ENCODE measurements around the gene TMIGD3. TPM values are rescaled to one million over a fixed set of nuclear protein-coding genes. Genes with fewer than 3 reads are reported as not detected.

Gene TMIGD3
- total RNA-seq, 1 donor from 2014 or later = not detected

DNA sequence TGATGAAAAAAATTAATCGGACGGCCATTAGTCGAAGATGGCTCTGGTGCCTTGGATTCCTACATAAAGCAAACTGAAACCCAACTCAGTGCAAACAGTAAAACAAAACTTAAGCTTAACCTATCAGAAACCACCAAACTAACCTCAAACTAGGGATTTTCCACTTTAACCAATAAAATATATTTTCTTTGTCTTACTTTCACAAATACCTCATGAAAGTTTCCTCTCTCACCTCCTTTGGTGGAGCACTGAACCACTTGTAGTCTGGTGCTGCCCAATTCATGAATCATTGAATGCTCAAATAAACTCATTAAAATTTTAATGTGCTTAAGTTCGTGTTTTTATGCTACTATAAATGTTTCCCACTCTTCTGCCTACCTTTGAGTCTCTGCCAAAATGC lies 7.0 kb downstream of the TMIGD3 start:
- no peak for DNase-seq (ENCODE audit: low read depth)
- Histone ChIP-seq H3K27me3 (ENCODE audit: control insufficient read depth, insufficient read depth, low read length) (no peaks in the 10 kb centered on the region), H3K36me3 (ENCODE audit: control insufficient read depth, insufficient read depth, low read length) (no peaks in the 10 kb centered on the region), H3K4me3 (ENCODE audit: low read depth, low read length) (no peak overlapping the region)
- TF ChIP-seq CTCF (IDR thresholded peaks at IDR 0.05; ENCODE audit: insufficient read depth, low read length, severe bottlenecking) = no peak
- no peak for FAIRE-seq

GRCh38 chr1:111491070-111491469 lies 12.4 kb downstream of the TMIGD3 start:
- no peak for TF ChIP-seq CTCF (IDR thresholded peaks at IDR 0.05; ENCODE audit: insufficient read depth, low read length, severe bottlenecking)
- no peak for FAIRE-seq
- no peak for DNase-seq (ENCODE audit: low read depth)
- Histone ChIP-seq H3K36me3 (ENCODE audit: control insufficient read depth, insufficient read depth, low read length) (no peaks in the 10 kb centered on the region), H3K4me3 (ENCODE audit: low read depth, low read length) (no peak overlapping the region), H3K27me3 (ENCODE audit: control insufficient read depth, insufficient read depth, low read length) (peaks cover 2% of the 10 kb centered on the region)

- H3K4me3 ChIP-seq (ENCODE audit: low read depth, low read length) = no peak overlapping the region
- no peak for FAIRE-seq
Measured at GRCh38 chr1:111490220-111490619, 13.2 kb downstream of the TMIGD3 start.

DNA sequence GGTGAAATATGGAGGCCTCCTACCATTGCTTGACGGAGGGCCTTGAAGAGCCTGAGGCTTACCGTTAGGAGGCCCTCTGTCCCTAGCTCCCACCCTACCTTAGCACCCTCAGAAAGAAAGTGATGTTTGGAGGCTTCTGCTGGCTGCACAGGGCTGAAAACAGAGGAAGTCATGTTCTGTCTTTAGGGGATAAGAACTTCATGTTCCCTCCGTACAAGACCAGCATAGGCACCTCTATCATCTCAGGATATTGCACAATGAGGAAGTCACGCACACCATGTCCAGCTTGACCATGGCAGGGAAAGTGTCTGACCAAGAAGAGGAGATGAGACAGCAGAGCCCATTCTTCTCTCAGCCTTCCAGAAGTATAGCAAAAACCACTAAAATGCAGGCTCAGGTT lies 13.8 kb downstream of the TMIGD3 start:
- FAIRE-seq = no peak
- Histone ChIP-seq H3K27me3 (ENCODE audit: control insufficient read depth, insufficient read depth, low read length) (peaks cover 2% of the 10 kb centered on the region), H3K4me3 (ENCODE audit: low read depth, low read length) (no peak overlapping the region), H3K36me3 (ENCODE audit: control insufficient read depth, insufficient read depth, low read length) (no peaks in the 10 kb centered on the region)
- TF ChIP-seq CTCF (IDR thresholded peaks at IDR 0.05; ENCODE audit: insufficient read depth, low read length, severe bottlenecking) = no peak
- DNase-seq (ENCODE audit: low read depth) = no peak

More at GRCh38 chr1:111490220-111490619, 13.2 kb downstream of the TMIGD3 start:
- no peak for TF ChIP-seq CTCF (IDR thresholded peaks at IDR 0.05; ENCODE audit: insufficient read depth, low read length, severe bottlenecking)
- Histone ChIP-seq H3K27me3 (ENCODE audit: control insufficient read depth, insufficient read depth, low read length) (peaks cover 2% of the 10 kb centered on the region), H3K36me3 (ENCODE audit: control insufficient read depth, insufficient read depth, low read length) (no peaks in the 10 kb centered on the region)
- no peak for DNase-seq (ENCODE audit: low read depth)

GRCh38 chr1:111488669-111489068 lies 14.8 kb downstream of the TMIGD3 start:
- DNase-seq (ENCODE audit: low read depth) (no peak), FAIRE-seq (no peak)
- no peak overlapping the region for H3K4me3 ChIP-seq (ENCODE audit: low read depth, low read length)
- no peaks in the 10 kb centered on the region for H3K36me3 ChIP-seq (ENCODE audit: control insufficient read depth, insufficient read depth, low read length)
- peaks cover 2% of the 10 kb centered on the region for H3K27me3 ChIP-seq (ENCODE audit: control insufficient read depth, insufficient read depth, low read length)
- TF ChIP-seq CTCF (IDR thresholded peaks at IDR 0.05; ENCODE audit: insufficient read depth, low read length, severe bottlenecking) = no peak

DNA sequence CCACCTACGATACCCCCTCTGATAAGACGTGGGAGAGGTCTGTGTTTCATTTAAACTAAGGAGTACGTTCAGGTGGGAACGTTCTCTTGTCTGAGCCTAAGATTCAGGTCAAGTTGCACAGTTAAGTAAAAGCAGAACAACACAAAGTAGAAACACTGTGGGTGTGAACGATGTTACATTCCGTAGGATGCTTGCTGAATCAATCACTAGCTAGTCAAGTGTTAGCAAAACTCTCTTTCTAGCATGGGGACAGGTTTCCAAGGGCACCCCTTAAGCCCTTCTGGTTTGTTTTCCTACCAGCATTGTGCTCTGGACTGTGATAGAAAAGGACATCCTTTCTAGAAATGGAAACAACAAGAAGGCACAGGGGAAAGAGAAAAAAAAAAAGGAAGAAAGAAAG lies 16.3 kb downstream of the TMIGD3 start:
- DNase-seq (ENCODE audit: low read depth) = no peak
- peaks cover 2% of the 10 kb centered on the region for H3K27me3 ChIP-seq (ENCODE audit: control insufficient read depth, insufficient read depth, low read length)
- no peaks in the 10 kb centered on the region for H3K36me3 ChIP-seq (ENCODE audit: control insufficient read depth, insufficient read depth, low read length)
- no peak overlapping the region for H3K4me3 ChIP-seq (ENCODE audit: low read depth, low read length)
- no peak for TF ChIP-seq CTCF (IDR thresholded peaks at IDR 0.05; ENCODE audit: insufficient read depth, low read length, severe bottlenecking)
- FAIRE-seq = no peak
